HepG2 (cell line): Measurements from ENCODE around the gene MAMLD1. TPM values are rescaled to one million over a fixed set of nuclear protein-coding genes. Genes with fewer than 3 reads are reported as not detected.

Source experiments
- ATAC-seq: fragments of 200-7000 bp; cut with Tn5 transposase; 3 replicates; pipeline ENCODE4 v1.9.1; 2020; ENCODE audit warnings: mild to moderate bottlenecking, moderate library complexity
- BruUV-seq: library from RNA; stranded (reverse); fragments of 400-500 nt; replicated peaks from 2 replicates; lab custom pipeline; 2021; lab: Mats Ljungman, UMichigan
- CTCF ChIA-PET: fragments of 300-600 bp; formaldehyde crosslinking; extraction: SDS; loops from one replicate; lab custom pipeline; 2021; ENCODE audit warnings: low total read pairs, inconsistent platforms, low intra/inter-chr PET ratio; lab: Yijun Ruan, JAX
- POLR2A ChIA-PET: fragments of 350-600 bp; sonication (Branson Sonifier 250); formaldehyde crosslinking; loops from one replicate; lab custom pipeline; 2020; ENCODE audit warnings: antibody characterized with exemption, inconsistent platforms; lab: Yijun Ruan, JAX
- DNase-seq: peaks from one replicate; pipeline ENCODE4 v3.0.0-alpha.2; 2015; ENCODE audit warnings: low spot score
- FAIRE-seq: peaks from 3 replicates; lab custom pipeline; 2011; peaks lifted over from hg19 to GRCh38; lab: Jason Lieb, UNC
- H2AFZ ChIP-seq: one replicate; pipeline ENCODE4 v1.6.1; 2011; ENCODE audit warnings: low read length, inconsistent platforms
- H3K27ac ChIP-seq: fragments of 300-600 bp; 3 replicates; pipeline ENCODE4 v1.8.0; 2011; ENCODE audit warnings: mixed run types, mild to moderate bottlenecking, mixed read lengths, low read length, inconsistent platforms; ENCODE audit not compliant: insufficient read depth; ENCODE audit errors: extremely low read length
- H3K27me3 ChIP-seq, 2 experiments: fragments of 200-600 bp in 1 of 2; 2 replicates in 1 of 2; 3 replicates in 1 of 2; pipeline versions ENCODE4 v1.6.0 to v1.8.0; 2011; ENCODE audit warnings: low read length in 2 of 2, mild to moderate bottlenecking in 2 of 2, moderate library complexity in 2 of 2, inconsistent platforms in 1 of 2; ENCODE audit not compliant: insufficient read depth in 2 of 2, control insufficient read depth in 1 of 2
- H3K36me3 ChIP-seq, 2 experiments: fragments of 200-600 bp in 1 of 2; replicated peaks in 1 of 2; 2 replicates in 1 of 2; 3 replicates in 1 of 2; pipeline versions ENCODE4 v1.5.1 to v1.8.0; 2011; ENCODE audit warnings: low read length in 2 of 2, inconsistent platforms in 1 of 2; ENCODE audit not compliant: insufficient read depth in 2 of 2, control insufficient read depth in 1 of 2
- H3K4me1 ChIP-seq: 2 replicates; pipeline ENCODE4 v1.5.1; 2012; ENCODE audit warnings: low read length, inconsistent platforms; ENCODE audit not compliant: insufficient read depth
- H3K4me2 ChIP-seq: 2 replicates; pipeline ENCODE4 v1.6.0; 2011; ENCODE audit warnings: low read depth, low read length, inconsistent platforms
- H3K4me3 ChIP-seq, 3 experiments: fragments of 200-600 bp in 1 of 3; sonication (generic), shearing (Covaris generic) in 1 of 3; replicated peaks in 1 of 3; 2 replicates each; pipeline ENCODE4 v1.5.1; 2011 to 2016; ENCODE audit warnings: low read length in 3 of 3, inconsistent platforms in 2 of 3, low read depth in 2 of 3, mild to moderate bottlenecking in 2 of 3, control low read depth in 1 of 3, mixed read lengths in 1 of 3; ENCODE audit not compliant: insufficient read depth in 1 of 3
- H3K79me2 ChIP-seq: one replicate; pipeline ENCODE4 v1.6.1; 2011; ENCODE audit warnings: low read length, inconsistent platforms; ENCODE audit not compliant: insufficient read depth
- H3K9ac ChIP-seq: 2 replicates; pipeline ENCODE4 v1.6.0; 2011; ENCODE audit warnings: mild to moderate bottlenecking, low read depth, low read length, inconsistent platforms; ENCODE audit not compliant: insufficient read depth
- H3K9me3 ChIP-seq: 2 replicates; pipeline ENCODE4 v1.5.1; 2012; ENCODE audit warnings: mild to moderate bottlenecking, low read length
- H4K20me1 ChIP-seq: 2 replicates; pipeline ENCODE4 v1.6.0; 2011; ENCODE audit warnings: inconsistent platforms, mild to moderate bottlenecking, low read length, moderate library complexity; ENCODE audit not compliant: insufficient read depth
- ATF7 ChIP-seq, 2 experiments: fragments of 450-650 bp in 1 of 2; sonication (generic) in 1 of 2; formaldehyde crosslinking in 1 of 2; IDR thresholded peaks; 2 replicates each; pipeline versions ENCODE4 v1.4.0 to v1.6.1; 2016 to 2020; ENCODE audit warnings: antibody characterized with exemption in 1 of 2, mild to moderate bottlenecking in 1 of 2, missing genetic modification reagents in 1 of 2
- CBX1 ChIP-seq: IDR thresholded peaks from one replicate; pipeline ENCODE4 v1.6.1; 2016; ENCODE audit warnings: antibody characterized with exemption, low read depth
- CREB3 ChIP-seq: sonication (generic); formaldehyde crosslinking; IDR thresholded peaks from 2 replicates; pipeline ENCODE4 v1.5.0; 2020; ENCODE audit warnings: missing genetic modification reagents
- FOXK1 ChIP-seq: sonication (generic); formaldehyde crosslinking; IDR thresholded peaks from 2 replicates; pipeline ENCODE4 v1.4.0; 2020; ENCODE audit warnings: low read depth, missing genetic modification reagents, borderline replicate concordance
- GTF2F1 ChIP-seq: fragments of 150-350 bp; IDR thresholded peaks from 2 replicates; pipeline ENCODE4 v1.6.1; 2014; ENCODE audit warnings: low read length
- HDAC1 ChIP-seq: sonication (generic); formaldehyde crosslinking; IDR thresholded peaks from 2 replicates; pipeline ENCODE4 v1.5.1; 2020; ENCODE audit warnings: mild to moderate bottlenecking, missing genetic modification reagents
- HNRNPUL1 ChIP-seq: fragments of 200-400 bp; formaldehyde crosslinking; IDR thresholded peaks from 2 replicates; pipeline ENCODE4 v1.6.1; 2017; ENCODE audit warnings: low read depth, mild to moderate bottlenecking, low read length, moderate library complexity
- HOXA3 ChIP-seq: sonication (generic); formaldehyde crosslinking; IDR thresholded peaks from 2 replicates; pipeline ENCODE4 v1.5.0; 2020; ENCODE audit warnings: missing genetic modification reagents
- MTA3 ChIP-seq: sonication (generic); formaldehyde crosslinking; IDR thresholded peaks from 2 replicates; pipeline ENCODE4 v1.4.0; 2020; ENCODE audit warnings: missing genetic modification reagents
- MYC ChIP-seq: sonication (generic); formaldehyde crosslinking; IDR thresholded peaks from 2 replicates; pipeline ENCODE4 v1.9.0; 2021; ENCODE audit warnings: missing genetic modification reagents, borderline replicate concordance
- NFE2L2 ChIP-seq: fragments of 150-350 bp; IDR thresholded peaks from 2 replicates; pipeline ENCODE4 v1.6.1; 2014; ENCODE audit warnings: low read length
- NFRKB ChIP-seq: fragments of 450-650 bp; IDR thresholded peaks from 2 replicates; pipeline ENCODE4 v1.6.1; 2017
- ZNF329 ChIP-seq: sonication (generic); formaldehyde crosslinking; IDR thresholded peaks from 2 replicates; pipeline ENCODE4 v1.9.0; 2021; ENCODE audit warnings: low read depth, mild to moderate bottlenecking, missing genetic modification reagents
- ZNF770 ChIP-seq: sonication (generic); formaldehyde crosslinking; IDR thresholded peaks from 2 replicates; pipeline ENCODE4 v1.5.0; 2020; ENCODE audit warnings: mild to moderate bottlenecking, missing genetic modification reagents
- WGBS: methylation state at CpG from one replicate; pipeline ENCODE4 v1.1.6; 2017; ENCODE audit warnings: low lambda C conversion rate; 5-methylcytosine and 5-hydroxymethylcytosine counted together
- in situ Hi-C: cut with HindIII; loops from 2 replicates; pipeline ENCODE4 v1.10.0; 2017; ENCODE audit warnings: low pct_unique_long_range_greater_than_20kb; ENCODE audit not compliant: extremely low pct_ligation_motif_present
- intact Hi-C: fragments of 100-400 bp; cut with micrococcal nuclease; formaldehyde crosslinking; loops from one replicate; pipeline ENCODE4 v1.10.0; 2022; ENCODE audit not compliant: unreplicated experiment
- polyA plus RNA-seq, 8 experiments: library from polyadenylated mRNA; depleted of rRNA in 3 of 8; stranded (reverse) in 7 of 8; unstranded in 1 of 8; fragments of >200 nt; fragmentation: Illumina TruSeq in 4 of 8; extraction: Trizol in 4 of 8; gene quantifications; 2 replicates each; pipeline versions ENCODE4 v1.2.1 to v1.2.3, GENCODE V29; 2011 to 2016; ENCODE audit warnings: low read depth in 4 of 8, missing spikeins in 1 of 8, mixed read lengths in 1 of 8; ENCODE audit not compliant: insufficient read depth in 1 of 8
- total RNA-seq, 5 experiments: library from RNA; depleted of rRNA; stranded (reverse); fragments of >200 nt; fragmentation: Illumina TruSeq; extraction: Trizol; gene quantifications; 2 replicates each; pipeline ENCODE4 v1.2.3, GENCODE V29; 2016; ENCODE audit warnings: low read depth in 1 of 5
- TF ChIP-seq, protein P1 (sequence below): sonication (generic); formaldehyde crosslinking; IDR thresholded peaks from 2 replicates; pipeline ENCODE4 v1.4.0; 2020; ENCODE audit warnings: missing genetic modification reagents
- TF ChIP-seq, protein P2 (sequence below): sonication (generic); formaldehyde crosslinking; IDR thresholded peaks from 2 replicates; pipeline ENCODE4 v1.4.0; 2020; ENCODE audit warnings: mild to moderate bottlenecking, low read depth, missing genetic modification reagents

The MAMLD1 gene
- total and polyA plus RNA-seq, 2 of the 13 experiments (the other 11 are each of a cell fraction or from before 2014, with no cell fraction given): not detected

DNA sequence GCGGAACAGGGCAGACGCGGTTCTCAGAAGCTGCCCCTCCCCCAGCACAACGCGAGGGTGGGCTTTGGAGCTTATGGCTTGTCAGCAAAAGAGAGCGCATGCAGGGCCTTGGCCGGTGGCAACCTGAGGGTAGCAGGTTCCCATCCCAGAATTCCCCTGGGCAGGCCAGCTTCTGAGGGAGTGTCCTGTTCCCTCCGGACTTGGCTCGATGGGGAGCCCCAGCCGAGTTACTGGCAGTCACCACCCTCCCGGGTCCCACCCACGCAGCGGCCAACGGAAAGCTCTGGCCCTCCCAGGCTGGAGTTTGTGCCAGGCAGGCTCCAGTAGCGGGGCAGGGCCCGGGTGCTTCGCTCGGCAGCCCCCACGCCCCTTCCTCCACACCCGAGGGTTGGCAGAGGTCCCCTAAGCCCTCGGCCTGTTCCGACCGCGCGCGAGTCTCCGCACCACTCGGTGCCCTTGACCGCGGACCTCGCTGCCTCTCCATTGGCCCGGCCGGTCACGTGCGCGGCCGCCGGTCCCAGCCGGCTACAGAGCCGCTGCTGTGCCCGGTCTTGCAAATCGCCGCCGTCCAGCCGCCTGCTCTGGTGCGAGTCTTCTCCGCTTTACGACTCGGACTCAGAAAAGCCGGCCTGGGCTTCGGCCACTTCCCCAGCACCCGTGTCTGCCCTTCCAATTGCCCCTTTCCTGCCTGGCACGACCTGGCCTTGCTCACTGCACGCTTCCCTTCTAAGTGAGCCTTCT is 184.4 kb downstream of the MAMLD1 start:
- no peaks in the 10 kb centered on the region for H4K20me1 ChIP-seq
- POLR2A ChIA-PET: interaction anchor here (0.7 to 5.4 kb wide), 5 partner anchors 22 to 607 kb away, joined by 3 to 63 read pairs (median 3); partner anchors contain the start of gene MTM1
- peak overlapping the region; percentile 90 for H3K4me2 ChIP-seq
- peaks cover 71% of the 10 kb centered on the region for H3K4me1 ChIP-seq
- H3K4me3 ChIP-seq: peak overlapping the region; percentile 23 to 72 (median 37); a peak in 5 of 6 replicates
- no TSS peak for BruUV-seq
- no peaks in the 10 kb centered on the region for H3K36me3 ChIP-seq
- peak overlapping the region; percentile 60 for H3K9ac ChIP-seq
- in situ Hi-C loops: loop anchor here (10.0 kb wide), 1 partner anchor 137 kb away; no protein-coding TSS in a partner anchor
- intact Hi-C loops: loop anchor here (10.0 kb wide), 1 partner anchor 167 kb away; no protein-coding TSS in a partner anchor
- peak; percentile 87 for ATAC-seq
- CTCF ChIA-PET: no interaction called here
- H3K27me3 ChIP-seq: no peaks in the 10 kb centered on the region
- peak; percentile 53 for FAIRE-seq
- H3K79me2 ChIP-seq: no peaks in the 10 kb centered on the region
- H2AFZ ChIP-seq: peak overlapping the region; percentile 54
- 18% methylated on average over 2 of the region's 54 CpGs for WGBS
- H3K27ac ChIP-seq: peak overlapping the region; percentile 48
- H3K9me3 ChIP-seq: no peaks in the 10 kb centered on the region
- DNase-seq: no peak
- TF ChIP-seq HDAC1 (CRISPR knock-in tag) (no peak; the same call in 1 of the 2 replicates), HOXA3 (CRISPR knock-in tag) (no peak; the same call in 1 of the 2 replicates), HNRNPUL1 (no peak), ZNF770 (CRISPR knock-in tag) (no peak), CBX1 (no peak), NFE2L2 (no peak), ZNF329 (CRISPR knock-in tag) (no peak), FOXK1 (CRISPR knock-in tag) (no peak), GTF2F1 (no peak), NFRKB (no peak), MTA3 (no peak), ATF7 (IDR thresholded peaks at IDR 0.05) (no peak), ATF7 (CRISPR knock-in tag; IDR thresholded peaks at IDR 0.05) (no peak), CREB3 (no peak), MYC (no peak)
- TF ChIP-seq, protein P1, sequence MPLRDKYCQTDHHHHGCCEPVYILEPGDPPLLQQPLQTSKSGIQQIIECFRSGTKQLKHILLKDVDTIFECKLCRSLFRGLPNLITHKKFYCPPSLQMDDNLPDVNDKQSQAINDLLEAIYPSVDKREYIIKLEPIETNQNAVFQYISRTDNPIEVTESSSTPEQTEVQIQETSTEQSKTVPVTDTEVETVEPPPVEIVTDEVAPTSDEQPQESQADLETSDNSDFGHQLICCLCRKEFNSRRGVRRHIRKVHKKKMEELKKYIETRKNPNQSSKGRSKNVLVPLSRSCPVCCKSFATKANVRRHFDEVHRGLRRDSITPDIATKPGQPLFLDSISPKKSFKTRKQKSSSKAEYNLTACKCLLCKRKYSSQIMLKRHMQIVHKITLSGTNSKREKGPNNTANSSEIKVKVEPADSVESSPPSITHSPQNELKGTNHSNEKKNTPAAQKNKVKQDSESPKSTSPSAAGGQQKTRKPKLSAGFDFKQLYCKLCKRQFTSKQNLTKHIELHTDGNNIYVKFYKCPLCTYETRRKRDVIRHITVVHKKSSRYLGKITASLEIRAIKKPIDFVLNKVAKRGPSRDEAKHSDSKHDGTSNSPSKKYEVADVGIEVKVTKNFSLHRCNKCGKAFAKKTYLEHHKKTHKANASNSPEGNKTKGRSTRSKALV (CRISPR knock-in tag): no peak
- TF ChIP-seq, protein P2, sequence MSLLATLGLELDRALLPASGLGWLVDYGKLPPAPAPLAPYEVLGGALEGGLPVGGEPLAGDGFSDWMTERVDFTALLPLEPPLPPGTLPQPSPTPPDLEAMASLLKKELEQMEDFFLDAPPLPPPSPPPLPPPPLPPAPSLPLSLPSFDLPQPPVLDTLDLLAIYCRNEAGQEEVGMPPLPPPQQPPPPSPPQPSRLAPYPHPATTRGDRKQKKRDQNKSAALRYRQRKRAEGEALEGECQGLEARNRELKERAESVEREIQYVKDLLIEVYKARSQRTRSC (CRISPR knock-in tag): no peak
